Jurkat, Clone E6-1 (cell line): ENCODE data around the gene RAC2. TPM values are rescaled to one million over a fixed set of nuclear protein-coding genes. Genes with fewer than 3 reads are reported as not detected.

Experiments used
- DNase-seq: peaks from one replicate; pipeline ENCODE4 v3.0.0-alpha.2; 2011; ENCODE audit warnings: low read depth, low spot score
- H3K4me3 ChIP-seq: 2 replicates; pipeline ENCODE4 v1.5.1; 2011; ENCODE audit warnings: mild to moderate bottlenecking, low read length, control low read depth, moderate library complexity
- polyA plus RNA-seq: library from polyadenylated mRNA; unstranded; fragments of >200 nt; gene quantifications from one replicate; pipeline ENCODE4 v1.2.1, GENCODE V29; 2012; ENCODE audit warnings: missing spikeins; ENCODE audit not compliant: insufficient read length, insufficient read depth

Gene RAC2
- polyA plus RNA-seq: 314 TPM

DNA sequence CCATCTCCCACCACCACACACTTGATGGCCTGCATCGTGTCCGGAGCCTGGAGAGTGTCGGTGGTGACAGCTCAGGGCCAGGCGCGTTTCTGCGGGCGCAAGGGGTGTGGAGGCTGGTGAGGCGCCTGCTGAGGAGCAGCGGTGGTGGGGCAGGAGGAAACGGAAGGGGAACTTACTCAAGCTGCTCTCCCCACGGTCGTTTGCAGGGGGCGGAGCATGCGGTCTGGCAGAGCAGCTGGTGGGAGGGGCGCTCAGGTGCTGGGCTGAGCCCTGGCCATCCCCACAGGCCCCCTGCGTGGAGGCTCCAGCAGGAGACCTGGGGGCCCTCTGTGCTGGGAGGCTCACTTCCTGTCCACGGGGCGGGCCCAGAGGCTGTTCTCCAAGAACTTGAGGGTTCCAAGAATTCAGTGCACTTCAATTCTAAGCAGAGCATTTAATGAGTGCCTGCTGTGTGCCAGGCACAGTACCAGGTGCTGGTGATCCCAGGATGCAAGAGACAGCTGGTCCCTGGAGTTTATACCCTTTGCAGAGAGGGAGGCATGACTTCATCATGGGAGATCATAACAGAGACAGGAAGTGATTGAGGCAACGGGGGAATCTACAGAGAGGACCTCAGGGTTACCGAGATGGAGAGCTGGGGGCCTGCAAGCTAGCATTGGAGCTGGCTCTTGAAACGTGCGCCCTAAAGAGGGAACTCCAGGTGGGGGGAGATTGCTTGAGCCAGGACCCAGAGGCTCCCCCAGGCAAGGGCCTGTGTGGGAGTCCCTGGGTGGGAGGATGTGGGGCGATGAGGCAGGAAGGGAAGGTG, at the start of gene RAC2:
RAC2 (minus strand) TSS at position 156 of the 808 bp plus-strand sequence; CDS start at position 35, 121 bp downstream.
- peak; percentile 92 for DNase-seq
- H3K4me3 ChIP-seq: peak within 1 kb of the TSS; percentile 80

DNA sequence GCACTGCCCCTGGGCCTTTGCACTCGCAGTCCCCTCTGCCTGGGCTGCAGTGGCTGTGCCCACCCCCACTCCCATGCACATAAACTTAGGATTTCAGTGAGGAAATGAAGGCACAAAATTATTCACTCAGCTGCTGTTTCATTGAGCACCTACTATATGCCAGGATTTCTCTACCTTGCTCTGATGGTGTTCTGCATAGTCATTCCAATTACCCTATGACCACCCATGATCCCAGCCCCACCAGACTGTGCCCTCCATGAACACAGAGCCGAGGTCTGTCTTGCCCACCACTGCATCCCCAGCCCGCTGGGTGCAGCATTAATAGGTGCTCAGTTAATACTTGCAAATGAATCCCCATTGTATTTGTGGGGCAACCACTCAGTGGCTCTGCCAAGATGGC, 49.1 kb upstream of the RAC2 start:
- no peak for DNase-seq

DNA sequence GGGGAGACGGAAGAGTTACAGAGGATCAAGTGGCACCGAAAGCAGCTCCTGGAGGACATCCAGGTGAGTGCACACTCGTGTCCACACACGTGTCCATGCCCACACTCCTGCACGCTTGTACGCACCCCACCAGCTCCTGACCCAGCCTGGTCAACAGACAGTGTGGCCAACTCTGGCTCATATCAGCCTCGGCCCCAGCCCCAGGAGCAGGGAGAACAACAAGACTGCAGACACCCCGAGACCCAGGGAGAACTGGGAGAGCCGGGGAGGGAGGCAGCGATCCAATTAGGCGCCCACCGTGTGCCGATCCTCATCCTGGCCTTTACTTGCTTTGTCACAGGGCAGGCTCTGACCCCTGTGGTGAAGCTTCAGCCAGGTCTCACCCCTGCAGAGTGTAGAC, 48.6 kb upstream of the RAC2 start:
- DNase-seq: no peak
- H3K4me3 ChIP-seq: no peak overlapping the region

More for the DNA sequence above, 49.1 kb upstream of the RAC2 start:
- no peak overlapping the region for H3K4me3 ChIP-seq

DNA sequence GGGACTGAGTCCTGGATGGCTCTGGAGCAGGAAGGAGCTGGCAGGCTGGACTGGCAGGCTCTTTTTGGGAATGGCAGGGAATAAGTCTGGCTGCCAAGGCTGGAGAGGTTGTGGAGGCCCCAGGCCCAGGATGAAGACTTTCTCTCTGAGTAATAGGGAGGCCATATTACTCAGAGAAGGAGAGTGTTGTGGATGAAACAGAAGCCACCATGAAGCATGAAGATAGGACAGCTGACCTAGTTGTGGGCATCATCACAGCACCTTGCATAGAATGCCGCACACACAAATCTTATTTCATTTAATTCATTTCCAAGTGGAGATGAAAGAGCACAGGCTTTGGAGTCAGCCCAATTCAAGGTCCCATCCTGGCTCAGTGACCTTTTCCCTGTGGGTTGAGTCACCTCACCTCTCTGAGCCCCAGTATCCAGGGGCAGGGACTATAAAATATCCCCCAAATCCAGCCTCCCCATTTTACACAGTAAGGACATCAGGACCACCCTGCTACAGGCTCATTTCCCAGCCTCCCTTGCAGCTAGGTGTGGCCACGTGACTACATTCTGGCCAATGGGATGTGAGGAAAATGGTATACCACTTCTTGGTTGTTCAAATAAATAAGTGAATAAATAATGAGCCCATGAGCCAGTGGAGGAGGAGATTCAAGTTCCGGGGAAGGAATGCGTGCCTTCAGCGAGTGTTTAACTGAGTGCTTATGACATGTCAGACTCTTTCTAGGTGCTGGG, 47.7 kb upstream of the RAC2 start:
- no peak overlapping the region for H3K4me3 ChIP-seq
- no peak for DNase-seq

DNA sequence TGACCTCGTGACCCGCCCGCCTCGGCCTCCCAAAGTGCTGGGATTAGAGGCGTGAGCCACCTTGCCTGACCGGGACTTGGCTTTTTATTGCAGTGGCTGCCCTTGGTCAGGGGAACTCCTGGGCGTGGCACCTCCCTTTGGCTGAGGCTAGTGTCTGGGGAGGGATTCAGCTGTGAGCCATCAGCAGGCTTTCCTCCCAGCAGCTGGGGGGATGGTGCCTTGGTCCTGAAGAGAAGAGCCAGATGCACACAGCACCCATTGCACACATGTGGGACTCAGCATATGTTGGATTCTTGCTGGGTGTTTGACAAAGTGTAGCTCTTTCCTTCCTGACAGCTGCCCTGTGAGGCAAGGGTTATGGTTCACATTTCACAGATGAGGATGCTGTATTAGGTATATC, 46.7 kb upstream of the RAC2 start:
- no peak for DNase-seq
- no peak overlapping the region for H3K4me3 ChIP-seq

DNA sequence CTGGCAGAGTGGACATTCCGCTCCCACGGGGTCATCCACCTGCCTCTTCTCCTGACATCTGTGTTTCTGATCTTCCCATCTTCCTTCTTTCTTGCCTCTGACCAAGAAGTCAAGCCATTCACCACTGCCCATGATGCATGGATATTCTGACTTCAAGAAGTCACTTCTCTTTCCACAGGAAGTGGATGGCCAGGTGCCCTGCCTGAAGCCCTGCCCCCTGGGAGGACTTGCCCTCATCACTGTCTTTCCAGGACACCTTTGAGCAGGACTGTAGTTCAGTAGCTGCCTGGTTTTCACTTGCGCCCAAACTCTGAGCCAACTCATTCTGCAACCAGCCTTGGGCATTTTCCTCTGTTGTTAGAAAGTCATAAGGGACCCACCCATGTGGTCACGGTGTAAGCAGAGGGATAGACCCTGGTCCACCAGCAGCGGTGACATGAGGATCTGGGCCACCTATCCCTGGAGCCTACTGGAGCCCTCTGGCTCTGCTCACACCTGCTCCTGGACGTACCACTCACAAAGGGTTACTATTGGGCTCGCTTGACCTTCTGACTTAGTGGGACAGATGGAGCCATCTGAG, 45.2 kb upstream of the RAC2 start:
- DNase-seq: no peak
- H3K4me3 ChIP-seq: no peak overlapping the region

DNA sequence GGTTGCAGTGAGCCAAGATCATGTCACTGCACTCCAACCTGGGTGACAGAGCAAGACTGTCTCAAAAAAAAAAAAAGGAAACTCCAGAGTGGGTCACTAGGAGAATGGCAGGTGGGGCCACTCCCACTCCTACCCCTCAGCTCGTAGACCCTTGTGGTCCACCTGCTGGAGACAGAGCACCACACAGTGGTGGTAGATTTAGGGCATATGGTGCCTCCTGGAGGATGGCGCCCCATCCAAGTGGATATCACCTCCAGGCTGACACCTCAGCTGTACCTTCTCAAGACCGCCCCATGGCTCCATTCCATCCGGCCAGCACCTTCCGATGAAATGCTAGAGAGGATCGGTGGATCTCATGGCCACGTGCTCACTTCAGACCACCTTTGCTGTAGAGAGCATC, 44.5 kb upstream of the RAC2 start:
- no peak for DNase-seq
- no peak overlapping the region for H3K4me3 ChIP-seq

DNA sequence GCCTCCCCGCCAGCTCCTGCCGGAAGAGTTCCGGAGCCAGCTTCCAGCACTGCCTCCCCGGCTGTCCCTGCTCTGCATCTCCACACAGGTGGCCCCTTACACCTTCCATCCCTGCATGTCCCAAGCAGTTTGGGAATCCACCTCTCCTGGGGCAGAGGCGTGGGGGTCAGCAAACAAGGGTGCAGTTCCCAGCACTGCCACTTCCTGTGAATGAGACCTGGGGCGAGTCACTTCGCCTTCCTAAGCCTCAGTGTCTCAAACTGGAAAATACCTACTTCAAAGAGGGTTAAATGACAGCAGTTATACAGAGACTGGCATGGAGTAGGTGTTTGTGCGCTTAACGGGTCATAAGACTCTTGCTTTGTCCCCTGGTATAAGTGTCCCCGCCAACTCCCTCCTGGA, 43.5 kb upstream of the RAC2 start:
- H3K4me3 ChIP-seq: no peak overlapping the region
- no peak for DNase-seq

DNA sequence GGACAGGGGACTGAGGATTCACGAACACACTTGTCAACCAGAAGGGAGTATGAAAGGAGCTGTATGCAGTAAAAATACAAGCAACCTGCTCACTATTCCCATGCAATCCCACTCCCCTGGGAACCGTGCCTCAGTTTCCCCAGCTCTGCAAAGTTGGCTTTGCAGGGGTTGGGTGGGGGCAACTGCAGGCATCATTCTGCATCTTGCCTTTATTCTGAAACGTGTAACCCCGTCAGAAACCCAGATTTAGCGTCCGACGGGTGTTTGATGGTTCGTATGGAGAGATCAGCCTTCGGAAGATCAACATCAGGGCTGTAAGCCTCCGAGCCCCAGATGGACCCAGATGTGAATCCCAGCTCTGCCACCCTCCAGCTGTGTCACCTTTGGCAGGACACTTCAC, 41.9 kb upstream of the RAC2 start:
- DNase-seq: no peak
- no peak overlapping the region for H3K4me3 ChIP-seq

DNA sequence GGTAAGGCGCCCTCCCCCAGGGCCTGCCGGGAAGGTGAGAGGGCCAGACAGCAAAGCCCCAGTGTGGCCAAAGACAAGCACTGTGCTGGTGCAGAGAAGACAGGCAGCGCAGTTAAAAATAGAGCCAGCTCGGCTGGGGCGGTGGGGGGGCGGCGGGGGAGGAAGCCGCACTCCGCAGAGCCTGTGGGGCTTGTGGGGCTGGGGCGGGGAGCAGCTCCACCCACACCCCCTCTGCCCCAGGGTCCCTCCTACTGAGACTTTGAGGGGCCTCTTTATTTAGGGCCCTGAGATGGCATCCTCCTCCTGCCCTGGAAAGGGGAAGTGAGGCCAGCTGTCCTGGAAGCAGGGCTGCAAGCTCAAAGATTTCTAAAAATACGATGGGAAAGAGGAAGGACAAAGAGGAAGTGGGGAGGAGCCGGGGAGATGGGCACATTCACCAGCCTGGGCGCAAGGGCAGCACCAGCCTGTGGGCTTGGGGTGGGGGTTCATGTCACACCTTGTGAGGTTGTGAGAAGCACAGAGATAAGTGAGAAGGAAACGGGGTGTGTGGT, 40.8 kb upstream of the RAC2 start:
- no peak for DNase-seq
- H3K4me3 ChIP-seq: peak overlapping the region; percentile 35

DNA sequence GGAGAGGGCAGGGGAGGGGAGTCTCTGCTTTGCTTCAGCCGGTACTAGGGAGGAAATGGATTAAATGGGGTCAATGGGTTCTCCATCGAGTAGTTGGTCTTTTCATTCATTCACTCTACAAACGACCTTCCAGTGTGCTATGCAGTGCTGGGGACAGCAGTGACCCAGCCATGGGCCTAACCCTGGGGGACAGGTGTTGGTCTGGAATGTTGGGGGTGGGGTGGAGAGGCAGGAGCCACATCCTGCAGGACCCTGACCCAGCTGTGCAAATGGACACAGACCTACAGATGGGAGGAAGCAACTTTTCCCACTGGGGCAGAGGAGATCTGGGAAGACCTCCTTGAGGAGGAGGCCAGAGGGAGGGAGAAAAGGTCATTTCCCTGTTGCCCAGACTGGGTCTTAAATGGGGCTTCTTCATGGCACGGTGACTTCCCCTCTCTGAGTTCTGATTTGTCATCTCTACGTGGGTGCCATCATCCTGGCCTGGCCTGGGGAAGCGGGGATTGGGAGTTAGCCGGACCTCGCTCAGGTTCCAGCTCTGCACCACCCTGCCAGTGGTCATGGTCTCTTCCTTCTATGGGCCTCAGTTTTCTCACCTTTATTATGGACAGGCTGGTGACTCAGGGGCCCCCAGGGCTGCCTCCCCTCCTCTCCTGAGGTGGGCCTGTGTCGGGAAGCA, 40.2 kb upstream of the RAC2 start:
- no peak for DNase-seq
- H3K4me3 ChIP-seq: peak overlapping the region; percentile 35

DNA sequence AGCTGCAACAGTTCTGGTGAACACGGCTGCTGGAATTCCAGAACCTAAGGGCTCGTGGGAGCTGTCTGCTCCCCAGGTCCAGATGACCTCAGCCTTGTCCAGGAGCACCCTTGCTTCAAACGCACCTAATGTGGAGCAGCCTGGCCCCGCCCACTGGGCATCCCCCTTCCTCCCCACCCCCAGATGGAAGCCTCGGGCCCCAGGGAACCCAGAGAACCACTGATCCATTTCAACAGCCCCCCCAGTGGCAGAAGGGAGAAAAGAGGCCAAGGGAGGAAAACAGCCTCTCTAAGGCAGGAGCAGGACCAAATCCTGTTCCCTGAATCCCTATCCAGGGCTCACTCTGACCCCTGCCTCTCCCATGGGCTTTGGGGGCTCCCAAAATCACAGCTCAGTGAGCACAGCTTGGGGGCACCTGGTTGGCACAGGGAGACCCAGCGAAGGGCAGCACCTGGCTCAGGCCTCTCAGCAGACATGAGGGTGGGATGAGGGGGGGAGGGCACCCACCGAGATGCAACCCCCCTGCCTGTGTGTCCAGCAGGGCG, 39.4 kb upstream of the RAC2 start:
- no peak for DNase-seq
- no peak overlapping the region for H3K4me3 ChIP-seq

DNA sequence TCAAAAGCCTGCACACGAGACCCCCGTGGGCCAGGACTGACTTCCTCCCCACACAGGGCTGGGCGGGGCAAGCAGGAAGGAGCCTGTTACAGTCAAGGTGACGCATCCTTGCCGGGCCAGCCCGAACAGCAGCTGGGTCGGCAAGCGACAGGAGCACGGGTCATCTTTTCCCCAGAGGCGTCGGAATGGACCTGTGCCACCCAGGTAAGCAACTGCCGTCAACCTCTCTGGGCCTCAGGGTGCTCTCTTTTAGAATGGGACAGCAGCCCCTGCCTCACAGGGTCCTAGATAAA, 38.3 kb upstream of the RAC2 start, which contains the start of gene CYTH4:
CYTH4 (plus strand) TSS at position 124 of the 293 bp plus-strand sequence; CDS start at position 186, 62 bp downstream.
- no peak for DNase-seq

DNA sequence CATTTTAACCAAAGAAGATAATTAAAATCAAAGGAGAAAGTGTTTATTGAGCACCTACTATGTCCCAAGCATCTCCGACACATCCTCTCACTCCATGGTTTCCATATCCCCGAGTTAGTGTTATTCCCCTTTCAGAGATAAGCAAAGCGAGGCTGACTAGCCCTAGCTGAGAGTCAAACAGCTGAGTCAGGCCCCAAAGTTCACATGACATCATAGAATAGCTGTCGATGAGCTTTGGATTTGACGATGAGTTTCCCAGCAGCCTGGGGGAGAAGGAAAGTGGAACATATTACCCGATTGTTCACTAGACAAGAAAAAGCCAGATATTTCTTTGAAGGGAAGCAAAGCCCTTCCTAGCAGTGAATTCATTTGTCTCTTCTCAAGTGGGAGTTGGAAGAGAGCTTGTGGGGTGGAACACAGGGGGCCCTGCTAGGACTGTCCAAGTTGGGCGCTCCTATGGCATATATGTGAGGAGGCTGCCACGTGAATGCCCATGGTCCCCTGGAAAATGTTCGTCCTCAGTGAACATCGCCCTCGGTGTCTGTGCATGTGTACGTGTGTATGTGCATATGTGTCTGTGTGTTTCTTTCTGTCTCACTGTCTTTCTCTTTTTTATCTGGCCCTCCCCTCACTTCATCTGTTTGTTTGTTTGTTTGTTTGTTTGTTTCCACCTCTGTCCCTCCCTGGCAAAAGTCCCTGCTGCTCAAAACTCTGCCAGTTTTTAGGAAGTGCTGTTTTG, 37.7 kb upstream of the RAC2 start:
- no peak overlapping the region for H3K4me3 ChIP-seq
- no peak for DNase-seq

More for the DNA sequence above, 38.3 kb upstream of the RAC2 start, which contains the start of gene CYTH4:
- no peak within 1 kb of the TSS for H3K4me3 ChIP-seq

DNA sequence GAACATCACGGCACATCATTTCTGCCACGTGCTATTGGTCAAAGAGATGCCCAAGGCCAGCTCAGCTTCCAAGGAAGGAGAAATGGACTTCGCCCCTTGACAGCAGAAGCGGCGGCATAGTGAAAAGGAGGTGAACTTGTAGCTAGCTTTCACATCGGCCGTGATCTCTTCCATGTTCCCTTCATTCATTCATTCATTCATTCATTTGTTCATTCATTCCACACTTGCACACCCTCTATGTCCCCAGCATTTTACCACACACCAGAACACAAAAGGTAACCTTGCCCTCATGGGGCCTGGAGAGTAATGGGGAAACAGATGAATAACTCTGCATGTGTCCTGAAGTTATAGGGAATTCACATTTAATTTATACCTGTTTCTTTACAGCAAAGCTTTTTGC, 37.1 kb upstream of the RAC2 start:
- no peak overlapping the region for H3K4me3 ChIP-seq
- DNase-seq: no peak

DNA sequence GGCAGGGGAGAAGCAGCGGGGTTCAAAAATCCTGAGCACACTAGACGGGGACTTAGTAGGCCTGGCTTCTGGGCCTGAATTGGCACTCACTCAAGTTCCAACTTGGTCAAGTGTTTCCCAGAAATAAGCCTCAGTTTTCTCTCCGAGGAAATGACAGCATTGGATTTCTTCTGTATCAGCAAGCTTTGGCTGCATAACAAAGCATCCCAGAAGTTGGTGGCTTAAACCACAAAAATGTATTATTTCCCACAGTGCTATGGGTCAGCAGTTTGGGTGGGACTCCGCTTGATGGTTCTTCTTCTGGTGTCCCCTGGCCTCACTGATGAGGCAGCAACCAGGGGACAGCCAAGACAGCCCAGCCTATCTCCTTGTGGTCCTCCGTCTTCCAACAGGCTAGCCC, 36.6 kb upstream of the RAC2 start:
- DNase-seq: no peak
- H3K4me3 ChIP-seq: no peak overlapping the region

DNA sequence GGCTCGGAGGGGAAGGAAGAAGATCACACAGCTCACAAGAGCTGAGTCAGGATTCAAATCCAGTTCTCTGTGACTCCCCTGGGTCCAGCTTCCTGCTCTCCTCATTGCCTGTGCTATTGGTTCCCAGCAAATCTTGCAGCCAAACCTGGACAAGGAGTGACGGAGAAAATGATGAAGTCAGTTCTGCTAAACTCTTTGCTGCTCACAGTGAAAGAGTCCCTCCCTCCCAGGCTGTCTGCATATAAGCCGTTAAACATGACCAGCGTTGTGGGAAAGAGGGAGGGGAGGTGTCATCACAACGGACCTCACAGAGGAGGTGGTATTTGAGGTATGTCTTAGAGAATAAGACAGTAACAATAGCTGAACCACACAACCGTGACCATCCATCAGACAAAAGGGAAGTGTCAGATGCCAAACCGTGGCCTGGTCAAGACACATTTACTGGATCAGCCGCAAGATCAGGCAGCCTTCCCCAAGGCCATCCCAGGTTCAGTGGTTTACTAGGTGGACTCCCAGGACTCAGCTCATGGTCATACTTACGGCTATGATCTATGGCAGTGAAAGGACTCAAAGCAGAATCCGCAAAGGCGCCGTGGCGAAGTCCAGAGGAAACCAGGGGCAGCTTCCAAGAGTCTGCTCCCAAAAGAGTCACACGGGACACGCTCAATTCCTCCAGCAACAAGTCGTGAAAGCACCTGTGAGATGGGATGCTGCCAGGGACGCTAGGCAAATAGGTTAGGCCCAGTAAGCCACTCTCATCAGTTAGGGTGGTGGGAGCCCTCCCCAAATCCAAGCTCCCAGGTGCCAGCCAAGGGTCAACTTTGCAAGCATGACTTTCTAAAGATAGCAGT, 35.5 kb upstream of the RAC2 start:
- no peak for DNase-seq
- H3K4me3 ChIP-seq: no peak overlapping the region

DNA sequence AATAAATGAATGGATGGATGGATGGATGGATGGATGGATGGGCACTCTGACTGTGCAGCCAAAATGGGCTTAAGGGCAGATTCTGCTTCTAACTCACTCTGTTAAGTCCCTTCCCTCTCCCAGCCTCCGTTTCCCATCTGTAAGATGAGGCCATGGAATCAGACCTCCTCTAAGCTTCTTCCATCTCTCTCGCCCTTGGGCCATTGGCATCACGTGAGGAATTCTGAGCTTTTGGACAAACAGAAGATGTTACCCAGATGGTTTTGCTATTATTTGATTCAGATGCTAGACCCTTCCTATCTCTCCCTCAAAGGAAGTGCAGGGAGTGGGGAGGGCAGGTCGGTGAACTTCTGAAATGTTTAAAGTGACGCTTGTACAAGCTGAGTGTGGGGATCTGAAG, 34.2 kb upstream of the RAC2 start:
- no peak for DNase-seq
- no peak overlapping the region for H3K4me3 ChIP-seq
